SK-N-SH (cell line): Measurements from ENCODE around the gene INTS1. TPM values are rescaled to one million over a fixed set of nuclear protein-coding genes. Genes with fewer than 3 reads are reported as not detected.

Experiments used
- CTCF ChIA-PET: fragments of 300-600, 350-600 bp; formaldehyde crosslinking; extraction: SDS; loops from one replicate; lab custom pipeline; 2021; lab: Yijun Ruan, JAX
- POLR2A ChIA-PET: fragments of 350-600 bp; sonication (Branson Sonifier 250); formaldehyde crosslinking; extraction: SDS; loops from one replicate; lab custom pipeline; 2020; ENCODE audit warnings: antibody characterized with exemption, inconsistent platforms; lab: Yijun Ruan, JAX
- DNase-seq: peaks from one replicate; pipeline ENCODE4 v3.0.0; 2012
- H2AFZ ChIP-seq: fragments of 200-600 bp; sonication (generic); 2 replicates; pipeline ENCODE4 v1.8.1; 2016; ENCODE audit warnings: antibody characterized with exemption, mild to moderate bottlenecking, low read depth
- H3F3A ChIP-seq: fragments of 200-600 bp; sonication (generic); replicated peaks from 2 replicates; pipeline ENCODE3; 2016; ENCODE audit warnings: antibody characterized with exemption, mild to moderate bottlenecking; ENCODE audit not compliant: insufficient read depth
- H3K27ac ChIP-seq, 2 experiments: fragments of 200-500 bp in 1 of 2; fragments of 200-600 bp in 1 of 2; sonication (Bioruptor generic) in 1 of 2; sonication (generic), shearing (Covaris generic) in 1 of 2; 2 replicates each; pipeline versions ENCODE4 v1.5.1 to v1.6.1; 2014 to 2016; ENCODE audit warnings: low read depth in 2 of 2, inconsistent platforms in 1 of 2, low read length in 1 of 2, mild to moderate bottlenecking in 1 of 2, mixed read lengths in 1 of 2
- H3K27me3 ChIP-seq: fragments of 200-600 bp; sonication (generic), shearing (Covaris generic); 2 replicates; pipeline ENCODE4 v1.6.1; 2016; ENCODE audit warnings: mixed run types; ENCODE audit not compliant: insufficient read depth
- H3K36me3 ChIP-seq, 2 experiments: fragments of 200-500 bp in 1 of 2; fragments of 200-600 bp in 1 of 2; sonication (Bioruptor generic) in 1 of 2; sonication (generic) in 1 of 2; replicated peaks in 1 of 2; 2 replicates each; pipeline versions ENCODE3 to v1.5.1; 2014 to 2016; ENCODE audit warnings: low read length in 1 of 2, mild to moderate bottlenecking in 1 of 2; ENCODE audit not compliant: insufficient read depth in 2 of 2, control insufficient read depth in 1 of 2
- H3K4me1 ChIP-seq, 2 experiments: fragments of 200-500 bp in 1 of 2; fragments of 200-600 bp in 1 of 2; sonication (Bioruptor generic) in 1 of 2; sonication (generic), shearing (Covaris generic) in 1 of 2; 2 replicates each; pipeline versions ENCODE4 v1.5.1 to v1.6.1; 2014 to 2016; ENCODE audit warnings: low read depth in 1 of 2, low read length in 1 of 2, mixed run types in 1 of 2; ENCODE audit not compliant: insufficient read depth in 2 of 2, control insufficient read depth in 1 of 2
- H3K4me2 ChIP-seq: fragments of 200-600 bp; sonication (generic), shearing (Covaris generic); 2 replicates; pipeline ENCODE4 v1.6.1; 2017; ENCODE audit warnings: mixed run types
- H3K4me3 ChIP-seq, 2 experiments: fragments of 200-500 bp in 1 of 2; fragments of 200-600 bp in 1 of 2; sonication (Bioruptor generic) in 1 of 2; sonication (generic), shearing (Covaris generic) in 1 of 2; 2 replicates each; pipeline versions ENCODE4 v1.5.1 to v1.8.1; 2014 to 2016; ENCODE audit warnings: low read depth in 2 of 2, inconsistent platforms in 1 of 2, low read length in 1 of 2, mild to moderate bottlenecking in 1 of 2, mixed read lengths in 1 of 2, moderate library complexity in 1 of 2
- H3K79me2 ChIP-seq: fragments of 200-600 bp; sonication (generic); 2 replicates; pipeline ENCODE4 v1.8.1; 2017; ENCODE audit warnings: mild to moderate bottlenecking; ENCODE audit not compliant: insufficient read depth
- H3K9ac ChIP-seq: fragments of 200-600 bp; sonication (generic); 2 replicates; pipeline ENCODE4 v1.6.1; 2017; ENCODE audit warnings: mixed run types
- H3K9me2 ChIP-seq: fragments of 200-600 bp; sonication (generic); 2 replicates; pipeline ENCODE4 v1.6.1; 2017; ENCODE audit warnings: mixed run types
- H3K9me3 ChIP-seq: fragments of 200-600 bp; sonication (generic); 2 replicates; pipeline ENCODE4 v1.6.1; 2017; ENCODE audit warnings: mixed run types, mild to moderate bottlenecking, moderate library complexity
- H4K20me1 ChIP-seq: fragments of 200-600 bp; sonication (generic); 2 replicates; pipeline ENCODE4 v1.6.1; 2017; ENCODE audit warnings: mild to moderate bottlenecking, mixed run types; ENCODE audit not compliant: insufficient read depth
- EP300 ChIP-seq, 2 experiments: IDR thresholded peaks; 2 replicates each; pipeline versions ENCODE4 v1.4.0 to v1.6.1; 2012; ENCODE audit warnings: borderline replicate concordance in 1 of 2, low read depth in 1 of 2, low read length in 1 of 2
- EZH2phosphoT487 ChIP-seq: fragments of 200-600 bp; sonication (generic); IDR thresholded peaks from 2 replicates; pipeline ENCODE4 v1.6.1; 2017; ENCODE audit warnings: low read depth, mixed run types, mild to moderate bottlenecking, antibody characterized with exemption, moderate library complexity, borderline replicate concordance
- FOXJ3 ChIP-seq: sonication (generic); formaldehyde crosslinking; IDR thresholded peaks from 2 replicates; pipeline ENCODE4 v1.5.1; 2020; ENCODE audit warnings: mild to moderate bottlenecking, missing genetic modification reagents
- FOXM1 ChIP-seq: IDR thresholded peaks from 2 replicates; pipeline ENCODE4 v1.4.0; 2012; ENCODE audit warnings: low read depth, mild to moderate bottlenecking
- GABPA ChIP-seq: IDR thresholded peaks from 2 replicates; pipeline ENCODE4 v1.4.0; 2012; ENCODE audit warnings: low read depth, mild to moderate bottlenecking
- GATA2 ChIP-seq: sonication (generic); formaldehyde crosslinking; IDR thresholded peaks from 2 replicates; pipeline ENCODE4 v1.5.0; 2020; ENCODE audit warnings: mild to moderate bottlenecking, missing genetic modification reagents
- JUND ChIP-seq: IDR thresholded peaks from 2 replicates; pipeline ENCODE4 v1.4.0; 2012
- MEF2A ChIP-seq: IDR thresholded peaks from 2 replicates; pipeline ENCODE4 v1.4.0; 2012; ENCODE audit warnings: low read depth, borderline replicate concordance
- PBX3 ChIP-seq: IDR thresholded peaks from 2 replicates; pipeline ENCODE4; 2012
- RAD21 ChIP-seq: IDR thresholded peaks from 2 replicates; pipeline ENCODE4 v1.6.1; 2012; ENCODE audit warnings: mild to moderate bottlenecking, low read length
- RCOR1 ChIP-seq: fragments of 150-350 bp; IDR thresholded peaks from 2 replicates; pipeline ENCODE4 v1.6.1; 2017; ENCODE audit warnings: antibody characterized with exemption, low read length
- RFX5 ChIP-seq: IDR thresholded peaks from 2 replicates; pipeline ENCODE4 v1.6.1; 2012; ENCODE audit warnings: mild to moderate bottlenecking, improper control_type of control experiment, low read length
- TAF1 ChIP-seq: IDR thresholded peaks from 2 replicates; pipeline ENCODE4 v1.6.1; 2012; ENCODE audit warnings: low read depth, mild to moderate bottlenecking, low read length, moderate library complexity, borderline replicate concordance
- TCF12 ChIP-seq: IDR thresholded peaks from 2 replicates; pipeline ENCODE4 v1.4.0; 2012
- TEAD4 ChIP-seq: IDR thresholded peaks from 2 replicates; pipeline ENCODE4 v1.4.0; 2012; ENCODE audit warnings: mild to moderate bottlenecking, borderline replicate concordance; ENCODE audit not compliant: insufficient read depth
- USF1 ChIP-seq: IDR thresholded peaks from 2 replicates; pipeline ENCODE4 v1.4.0; 2012; ENCODE audit warnings: low read depth, borderline replicate concordance
- YY1 ChIP-seq: IDR thresholded peaks from 2 replicates; pipeline ENCODE4 v1.4.0; 2012; ENCODE audit warnings: low read depth, mild to moderate bottlenecking
- WGBS: methylation state at CpG from one replicate; pipeline ENCODE4 v1.1.6; 2017; ENCODE audit warnings: low lambda C conversion rate; 5-methylcytosine and 5-hydroxymethylcytosine counted together
- polyA plus RNA-seq, 3 experiments: library from polyadenylated mRNA; depleted of rRNA; stranded (reverse); fragments of >200 nt; gene quantifications; 2 replicates each; pipeline ENCODE4 v1.2.3, GENCODE V29; 2012
- TF ChIP-seq, protein P1 (sequence below): fragments of 200-600 bp; sonication (generic); IDR thresholded peaks from 2 replicates; pipeline ENCODE4 v1.6.1; 2017; ENCODE audit warnings: antibody characterized with exemption, mild to moderate bottlenecking, moderate library complexity
- TF ChIP-seq, protein P2 (sequence below): IDR thresholded peaks from 2 replicates; pipeline ENCODE4 v1.6.1; 2012; ENCODE audit warnings: mild to moderate bottlenecking, low read depth, low read length, moderate library complexity

Gene INTS1
- polyA plus RNA-seq, 1 of the 3 experiments (the other 2 are of a cell fraction), result 48.1 TPM

GRCh38 chr7:1438208-1438607 lies 66.0 kb downstream of the INTS1 start:
- H3K9me3 ChIP-seq, result no peaks in the 10 kb centered on the region
- TF ChIP-seq YY1 (no peak), TAF1 (no peak), RCOR1 (no peak), USF1 (no peak), FOXJ3 (CRISPR knock-in tag) (no peak), RFX5 (no peak), MEF2A (no peak), RAD21 (no peak), EZH2phosphoT487 (no peak), PBX3 (no peak), GABPA (no peak), JUND (no peak), GATA2 (no peak), TCF12 (no peak), TEAD4 (no peak), FOXM1 (no peak), EP300 (IDR thresholded peaks at IDR 0.05; ENCODE audit: borderline replicate concordance in 1 of 2, low read depth in 1 of 2, low read length in 1 of 2) (no peak)
- TF ChIP-seq, protein P1, sequence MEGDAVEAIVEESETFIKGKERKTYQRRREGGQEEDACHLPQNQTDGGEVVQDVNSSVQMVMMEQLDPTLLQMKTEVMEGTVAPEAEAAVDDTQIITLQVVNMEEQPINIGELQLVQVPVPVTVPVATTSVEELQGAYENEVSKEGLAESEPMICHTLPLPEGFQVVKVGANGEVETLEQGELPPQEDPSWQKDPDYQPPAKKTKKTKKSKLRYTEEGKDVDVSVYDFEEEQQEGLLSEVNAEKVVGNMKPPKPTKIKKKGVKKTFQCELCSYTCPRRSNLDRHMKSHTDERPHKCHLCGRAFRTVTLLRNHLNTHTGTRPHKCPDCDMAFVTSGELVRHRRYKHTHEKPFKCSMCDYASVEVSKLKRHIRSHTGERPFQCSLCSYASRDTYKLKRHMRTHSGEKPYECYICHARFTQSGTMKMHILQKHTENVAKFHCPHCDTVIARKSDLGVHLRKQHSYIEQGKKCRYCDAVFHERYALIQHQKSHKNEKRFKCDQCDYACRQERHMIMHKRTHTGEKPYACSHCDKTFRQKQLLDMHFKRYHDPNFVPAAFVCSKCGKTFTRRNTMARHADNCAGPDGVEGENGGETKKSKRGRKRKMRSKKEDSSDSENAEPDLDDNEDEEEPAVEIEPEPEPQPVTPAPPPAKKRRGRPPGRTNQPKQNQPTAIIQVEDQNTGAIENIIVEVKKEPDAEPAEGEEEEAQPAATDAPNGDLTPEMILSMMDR, result no peak
- TF ChIP-seq, protein P2, sequence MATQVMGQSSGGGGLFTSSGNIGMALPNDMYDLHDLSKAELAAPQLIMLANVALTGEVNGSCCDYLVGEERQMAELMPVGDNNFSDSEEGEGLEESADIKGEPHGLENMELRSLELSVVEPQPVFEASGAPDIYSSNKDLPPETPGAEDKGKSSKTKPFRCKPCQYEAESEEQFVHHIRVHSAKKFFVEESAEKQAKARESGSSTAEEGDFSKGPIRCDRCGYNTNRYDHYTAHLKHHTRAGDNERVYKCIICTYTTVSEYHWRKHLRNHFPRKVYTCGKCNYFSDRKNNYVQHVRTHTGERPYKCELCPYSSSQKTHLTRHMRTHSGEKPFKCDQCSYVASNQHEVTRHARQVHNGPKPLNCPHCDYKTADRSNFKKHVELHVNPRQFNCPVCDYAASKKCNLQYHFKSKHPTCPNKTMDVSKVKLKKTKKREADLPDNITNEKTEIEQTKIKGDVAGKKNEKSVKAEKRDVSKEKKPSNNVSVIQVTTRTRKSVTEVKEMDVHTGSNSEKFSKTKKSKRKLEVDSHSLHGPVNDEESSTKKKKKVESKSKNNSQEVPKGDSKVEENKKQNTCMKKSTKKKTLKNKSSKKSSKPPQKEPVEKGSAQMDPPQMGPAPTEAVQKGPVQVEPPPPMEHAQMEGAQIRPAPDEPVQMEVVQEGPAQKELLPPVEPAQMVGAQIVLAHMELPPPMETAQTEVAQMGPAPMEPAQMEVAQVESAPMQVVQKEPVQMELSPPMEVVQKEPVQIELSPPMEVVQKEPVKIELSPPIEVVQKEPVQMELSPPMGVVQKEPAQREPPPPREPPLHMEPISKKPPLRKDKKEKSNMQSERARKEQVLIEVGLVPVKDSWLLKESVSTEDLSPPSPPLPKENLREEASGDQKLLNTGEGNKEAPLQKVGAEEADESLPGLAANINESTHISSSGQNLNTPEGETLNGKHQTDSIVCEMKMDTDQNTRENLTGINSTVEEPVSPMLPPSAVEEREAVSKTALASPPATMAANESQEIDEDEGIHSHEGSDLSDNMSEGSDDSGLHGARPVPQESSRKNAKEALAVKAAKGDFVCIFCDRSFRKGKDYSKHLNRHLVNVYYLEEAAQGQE, result no peak
- H3K4me1 ChIP-seq, result peaks cover 0 to 6% of the 10 kb centered on the region in 2 experiments; a peak in 1 of 4 replicates
- H2AFZ ChIP-seq, result no peak overlapping the region
- H3K36me3 ChIP-seq, result peaks cover 0 to 24% of the 10 kb centered on the region in 2 experiments
- peaks cover 6% of the 10 kb centered on the region for H3F3A ChIP-seq
- H3K9ac ChIP-seq, result no peak overlapping the region
- no peaks in the 10 kb centered on the region for H3K27me3 ChIP-seq
- no peak for DNase-seq
- POLR2A ChIA-PET, result no interaction called here
- H3K4me3 ChIP-seq, result no peak overlapping the region
- H3K4me2 ChIP-seq, result no peak overlapping the region
- no peak overlapping the region for H3K27ac ChIP-seq
- peaks cover 18% of the 10 kb centered on the region for H4K20me1 ChIP-seq
- H3K9me2 ChIP-seq, result no peaks in the 10 kb centered on the region
- WGBS, result 85% methylated on average over 5 of the region's 10 CpGs
- no peaks in the 10 kb centered on the region for H3K79me2 ChIP-seq
- CTCF ChIA-PET, result interaction anchor here (0.8 to 1.8 kb wide), 5 partner anchors 26 to 245 kb away, joined by 3 to 5 read pairs (median 5); no protein-coding TSS in a partner anchor
